Stimulated activated CD4-positive, alpha-beta T cell treated with anti-CD3 and anti-CD28 coated beads, Interleukin-1b, Interleukin-23, amount 100 ng/mL, for 1 hour (primary cell): Measurements from ENCODE around the gene HIRIP3.
"Not testable (repeated sequence)": the region's sequence is repeated elsewhere in the genome, so short reads cannot be mapped to it uniquely, and the experiment has no call there.

Experiments used
- DNase-seq, 2 donors: peaks; one replicate each; pipeline ENCODE4 v3.0.0-alpha.2; 2020; ENCODE audit warnings: low read depth in 2 of 2

The HIRIP3 gene

GRCh38 chr16:29959821-29960220 is 35.6 kb downstream of the HIRIP3 start:
- not testable (repeated sequence) for DNase-seq

DNA sequence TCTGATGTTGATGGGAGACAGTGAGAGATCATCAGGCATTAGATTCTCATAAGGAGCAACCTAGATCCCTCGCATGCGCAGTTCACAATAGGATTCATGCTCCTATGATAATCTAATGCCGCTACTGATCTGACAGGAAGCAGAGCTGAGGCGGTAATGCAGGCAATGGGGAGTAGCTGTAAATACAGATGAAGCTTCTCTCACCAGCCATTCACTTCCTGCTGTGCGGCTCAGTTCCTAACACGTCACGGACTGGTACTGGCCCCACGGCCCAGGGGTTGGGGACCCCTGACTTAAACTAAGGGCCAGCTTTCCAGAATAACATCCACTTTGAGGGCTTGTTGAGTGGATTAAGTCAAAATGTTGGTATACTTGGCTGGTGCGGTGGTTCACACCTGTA is 36.1 kb downstream of the HIRIP3 start:
- DNase-seq, result no peak

GRCh38 chr16:29958756-29959155 is 36.7 kb downstream of the HIRIP3 start:
- DNase-seq, result no peak

DNA sequence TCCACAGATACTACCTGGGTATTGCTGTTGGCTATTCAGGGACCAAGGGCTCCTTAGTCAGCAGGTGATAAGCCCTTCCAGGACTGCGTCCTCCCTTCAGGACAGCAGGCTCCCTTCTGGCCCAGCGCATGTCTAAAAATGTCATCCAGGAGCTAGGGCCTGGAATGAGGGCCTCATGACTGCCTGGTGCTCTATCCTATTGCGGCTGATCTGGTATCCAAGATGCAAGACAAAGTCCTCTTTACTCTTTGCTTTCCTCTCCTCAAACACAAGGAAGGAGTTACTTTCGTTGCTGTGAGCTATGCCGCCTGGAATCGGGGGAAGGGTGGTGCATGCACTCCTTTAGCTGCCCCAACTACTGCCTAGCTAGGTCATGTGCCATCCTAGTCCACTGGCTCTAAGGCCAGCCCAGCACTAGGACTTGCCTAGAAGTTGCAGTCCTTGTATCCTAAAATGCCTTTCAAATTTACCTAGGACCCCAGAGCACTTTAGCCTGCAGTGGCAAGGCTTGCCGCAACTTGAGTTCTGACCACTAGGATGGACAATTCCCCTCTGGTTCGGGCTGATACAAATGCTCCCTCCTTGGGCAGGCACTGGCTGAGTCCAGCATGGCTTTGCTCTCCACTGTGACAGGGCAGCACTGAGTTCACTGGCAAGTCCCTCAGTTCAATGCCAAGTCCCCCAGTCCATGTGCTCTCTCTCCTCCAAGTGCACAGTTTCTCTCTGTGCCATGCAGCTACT is 43.6 kb downstream of the HIRIP3 start:
- DNase-seq, result no peak

DNA sequence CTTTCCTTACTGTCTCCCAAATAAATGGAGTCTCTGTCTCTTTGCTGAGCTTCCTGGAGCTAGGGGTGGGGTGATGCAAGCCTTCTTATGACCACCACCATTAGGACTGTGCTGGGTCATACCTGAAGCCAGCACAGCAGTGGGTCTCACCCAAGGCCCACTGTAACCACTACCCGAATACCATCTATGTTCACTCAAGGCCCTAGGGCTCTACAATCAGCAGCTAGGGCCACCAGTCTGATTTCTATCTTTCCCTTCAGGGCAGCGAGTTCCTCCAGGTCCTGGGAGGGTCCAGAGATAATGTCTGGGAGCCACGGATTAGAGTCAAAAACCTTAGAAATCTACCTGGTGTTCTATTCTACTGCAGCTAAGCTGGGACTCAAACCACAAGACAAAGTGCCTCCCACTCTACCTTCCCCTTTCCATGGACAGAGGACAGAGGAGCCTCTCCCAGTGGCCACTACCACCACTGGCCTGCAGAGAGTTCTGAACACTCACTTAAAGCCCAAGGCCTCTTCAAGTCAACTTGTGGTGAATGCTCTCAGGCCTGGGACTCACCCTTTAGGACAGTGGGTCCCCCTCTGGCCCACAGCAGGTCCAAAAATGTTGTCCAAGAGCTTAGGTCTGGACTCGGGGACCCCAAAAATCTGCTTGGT is 44.5 kb downstream of the HIRIP3 start:
- no peak for DNase-seq

DNA sequence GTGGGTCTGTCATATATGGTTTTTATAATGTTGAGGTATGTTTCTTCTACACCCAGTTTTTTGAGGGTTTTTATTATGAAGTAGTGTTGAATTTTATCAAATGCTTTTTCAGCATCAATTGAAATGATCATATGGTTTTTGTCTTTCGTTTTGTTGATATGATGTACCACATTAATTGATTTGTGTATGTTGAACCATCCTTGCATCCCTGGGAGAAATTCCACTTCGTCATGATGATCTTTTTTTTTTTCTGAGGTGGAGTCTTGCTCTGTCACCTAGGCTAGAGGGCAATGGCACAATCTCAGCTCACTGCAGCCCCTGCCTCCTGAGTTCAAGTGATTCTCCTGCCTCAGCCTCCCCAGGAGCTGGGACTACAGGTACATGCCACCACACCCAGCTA is 47.5 kb downstream of the HIRIP3 start:
- no peak for DNase-seq

DNA sequence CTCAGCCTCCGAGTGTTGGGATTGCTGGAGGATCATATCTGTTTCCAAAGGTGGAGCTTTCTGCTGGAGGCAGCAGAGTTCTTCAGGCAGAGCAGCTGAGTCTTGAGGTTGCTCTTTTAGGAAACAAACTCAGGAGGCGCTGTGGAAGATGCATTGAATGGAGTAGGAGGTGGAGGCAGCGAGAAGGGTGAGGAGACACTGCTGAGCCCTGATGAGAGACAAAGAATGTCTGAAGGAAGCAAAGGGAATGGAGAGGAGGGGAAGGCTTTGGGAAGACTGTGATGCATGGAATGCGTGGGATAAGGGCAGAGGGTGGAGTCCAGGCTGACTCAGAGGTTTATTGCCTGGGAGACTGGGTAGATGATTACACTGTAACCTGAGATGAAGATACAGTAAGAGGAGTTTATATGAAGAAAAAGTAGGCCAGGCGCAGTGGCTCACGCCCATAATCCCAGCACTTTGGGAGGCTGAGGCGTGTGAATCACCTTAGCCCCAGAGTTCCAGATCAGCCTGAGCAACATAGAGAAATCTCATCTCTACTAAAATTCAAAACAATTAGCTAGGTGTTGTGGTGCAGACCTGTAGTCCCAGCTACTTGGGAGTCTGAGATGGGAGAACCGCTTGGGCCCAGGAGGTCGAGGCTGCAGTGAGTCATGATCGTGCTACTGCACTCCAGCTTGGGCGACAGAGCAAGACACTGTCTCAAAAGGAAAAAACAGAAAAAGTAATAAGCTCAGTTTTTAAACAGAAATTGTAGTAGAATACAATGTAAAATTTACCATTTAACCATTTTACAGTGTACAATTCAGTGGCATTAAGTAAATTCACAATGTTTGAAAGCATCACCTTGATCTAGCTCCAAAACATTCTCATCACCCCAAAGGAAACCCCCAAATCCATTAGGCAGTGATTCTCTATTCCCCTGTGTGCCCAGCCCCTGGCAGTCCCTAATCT is 51.3 kb downstream of the HIRIP3 start:
- no peak for DNase-seq
